H1 (cell line): Measurements from ENCODE around the gene NANOS3. TPM values are rescaled to one million over a fixed set of nuclear protein-coding genes. Genes with fewer than 3 reads are reported as not detected.

Experiments used
- CTCF ChIA-PET: fragments of 300-600 bp; sonication (Branson Sonifier 250); formaldehyde crosslinking; loops from one replicate; lab custom pipeline; 2021; ENCODE audit not compliant: partially characterized antibody; lab: Charles Lee
- POLR2A ChIA-PET: fragments of 300-600 bp; sonication (Branson Sonifier 250); formaldehyde crosslinking; loops from one replicate; lab custom pipeline; 2021; ENCODE audit warnings: inconsistent platforms; ENCODE audit not compliant: partially characterized antibody; lab: Charles Lee
- DNase-seq, 2 experiments: peaks; one replicate each; pipeline versions ENCODE4 v3.0.0 to v3.0.0-alpha.2; 2010 to 2022; ENCODE audit warnings: low spot score in 2 of 2, low read depth in 1 of 2, mixed read lengths in 1 of 2
- FAIRE-seq: peaks from 2 replicates; lab custom pipeline; 2011; peaks lifted over from hg19 to GRCh38; lab: Jason Lieb, UNC
- H2AFZ ChIP-seq: 2 replicates; pipeline ENCODE4 v1.8.1; 2012; ENCODE audit warnings: low read length, inconsistent platforms
- H2AK5ac ChIP-seq: 2 replicates; pipeline ENCODE4 v1.6.1; 2013; ENCODE audit warnings: low read depth, low read length
- H2BK120ac ChIP-seq: replicated peaks from 2 replicates; pipeline ENCODE3; 2013; ENCODE audit warnings: low read depth, low read length, inconsistent platforms
- H2BK12ac ChIP-seq: 2 replicates; pipeline ENCODE4 v1.6.1; 2013; ENCODE audit warnings: low read depth, low read length
- H2BK15ac ChIP-seq: 2 replicates; pipeline ENCODE4 v1.6.1; 2013; ENCODE audit warnings: low read length
- H2BK20ac ChIP-seq: 2 replicates; pipeline ENCODE4 v1.6.1; 2013; ENCODE audit warnings: low read length
- H2BK5ac ChIP-seq: 2 replicates; pipeline ENCODE4 v1.6.1; 2013; ENCODE audit warnings: low read depth, low read length
- H3K14ac ChIP-seq: 2 replicates; pipeline ENCODE4 v1.6.1; 2013; ENCODE audit warnings: inconsistent platforms; ENCODE audit not compliant: insufficient read length
- H3K18ac ChIP-seq: 2 replicates; pipeline ENCODE4 v1.6.1; 2013; ENCODE audit warnings: low read length; ENCODE audit errors: extremely low read depth
- H3K23ac ChIP-seq: 2 replicates; pipeline ENCODE4 v1.6.1; 2013; ENCODE audit warnings: inconsistent platforms; ENCODE audit not compliant: insufficient read length
- H3K23me2 ChIP-seq: 2 replicates; pipeline ENCODE4 v1.6.1; 2013; ENCODE audit warnings: low read depth, low read length
- H3K27ac ChIP-seq: 2 replicates; pipeline ENCODE4 v1.6.1; 2011; ENCODE audit warnings: low read depth, low read length, inconsistent platforms
- H3K27me3 ChIP-seq, 4 experiments: replicated peaks in 1 of 4; 1 replicate in 1 of 4; 2 replicates in 3 of 4; pipeline versions ENCODE4 v1.6.1 to v1.8.1; 2011 to 2013; ENCODE audit warnings: low read length in 3 of 4, mild to moderate bottlenecking in 3 of 4, inconsistent platforms in 2 of 4, mixed read lengths in 2 of 4, moderate library complexity in 1 of 4; ENCODE audit not compliant: control insufficient read depth in 3 of 4, insufficient read depth in 3 of 4; ENCODE audit errors: extremely low read depth in 1 of 4
- H3K36me3 ChIP-seq, 4 experiments: 2 replicates each; pipeline versions ENCODE4 v1.6.1 to v1.8.1; 2011 to 2013; ENCODE audit warnings: mild to moderate bottlenecking in 4 of 4, low read length in 3 of 4, moderate library complexity in 2 of 4, control low read depth in 1 of 4, inconsistent platforms in 1 of 4; ENCODE audit not compliant: insufficient read depth in 4 of 4, control insufficient read depth in 2 of 4
- H3K4ac ChIP-seq: replicated peaks from 2 replicates; pipeline ENCODE3; 2013; ENCODE audit warnings: low read length, low read depth, mixed read lengths, inconsistent platforms; ENCODE audit not compliant: insufficient read length
- H3K4me1 ChIP-seq, 4 experiments: replicated peaks in 1 of 4; 1 replicate in 1 of 4; 2 replicates in 3 of 4; pipeline versions ENCODE4 v1.6.1 to v1.8.1; 2011 to 2013; ENCODE audit warnings: low read length in 3 of 4, inconsistent platforms in 2 of 4, mixed read lengths in 1 of 4; ENCODE audit not compliant: insufficient read depth in 4 of 4, control insufficient read depth in 3 of 4
- H3K4me2 ChIP-seq, 2 experiments: 2 replicates each; pipeline versions ENCODE4 v1.6.1 to v1.8.1; 2011 to 2013; ENCODE audit warnings: low read depth in 2 of 2, low read length in 2 of 2, control low read depth in 1 of 2, inconsistent platforms in 1 of 2, mild to moderate bottlenecking in 1 of 2; ENCODE audit not compliant: insufficient read depth in 1 of 2
- H3K4me3 ChIP-seq, 4 experiments: fragments of 200-600, 300-600 bp in 1 of 4; sonication (generic), shearing (Covaris generic), sonication (Bioruptor Twin) in 1 of 4; 2 replicates each; pipeline versions ENCODE4 v1.5.1 to v1.8.1; 2011 to 2016; ENCODE audit warnings: low read length in 4 of 4, low read depth in 3 of 4, control low read depth in 2 of 4, inconsistent platforms in 2 of 4, mild to moderate bottlenecking in 2 of 4, mixed read lengths in 1 of 4, moderate library complexity in 1 of 4; ENCODE audit not compliant: insufficient read depth in 2 of 4; ENCODE audit errors: extremely low read depth in 1 of 4
- H3K56ac ChIP-seq: replicated peaks from 2 replicates; pipeline ENCODE3; 2013; ENCODE audit warnings: low read depth, mild to moderate bottlenecking, mixed read lengths, low read length, inconsistent platforms; ENCODE audit not compliant: insufficient read length
- H3K79me1 ChIP-seq: 2 replicates; pipeline ENCODE4 v1.6.1; 2013; ENCODE audit warnings: low read depth, low read length, control low read depth
- H3K79me2 ChIP-seq, 2 experiments: 2 replicates each; pipeline versions ENCODE4 v1.6.1 to v1.8.1; 2012 to 2013; ENCODE audit warnings: low read length in 2 of 2, mild to moderate bottlenecking in 2 of 2, inconsistent platforms in 1 of 2; ENCODE audit not compliant: insufficient read depth in 2 of 2, control insufficient read depth in 1 of 2
- H3K9ac ChIP-seq, 4 experiments: replicated peaks in 1 of 4; 1 replicate in 1 of 4; 2 replicates in 3 of 4; pipeline versions ENCODE4 v1.6.1 to v1.8.1; 2011 to 2013; ENCODE audit warnings: low read depth in 3 of 4, low read length in 3 of 4, control low read depth in 2 of 4, mild to moderate bottlenecking in 2 of 4, moderate library complexity in 2 of 4, inconsistent platforms in 1 of 4; ENCODE audit errors: extremely low read depth in 1 of 4
- H3K9me3 ChIP-seq, 2 experiments: 2 replicates each; pipeline versions ENCODE4 v1.6.1 to v1.8.1; 2012 to 2013; ENCODE audit warnings: mild to moderate bottlenecking in 2 of 2, moderate library complexity in 2 of 2, control low read depth in 1 of 2, inconsistent platforms in 1 of 2, low read depth in 1 of 2, low read length in 1 of 2, mixed read lengths in 1 of 2; ENCODE audit not compliant: insufficient read depth in 2 of 2
- H4K20me1 ChIP-seq, 2 experiments: replicated peaks in 1 of 2; 2 replicates each; pipeline versions ENCODE3 to v1.8.1; 2011 to 2013; ENCODE audit warnings: inconsistent platforms in 2 of 2, low read length in 2 of 2, mild to moderate bottlenecking in 1 of 2; ENCODE audit not compliant: insufficient read depth in 2 of 2, control insufficient read depth in 1 of 2
- H4K5ac ChIP-seq: 2 replicates; pipeline ENCODE4 v1.6.1; 2013; ENCODE audit warnings: low read length, low read depth, mixed read lengths, inconsistent platforms; ENCODE audit not compliant: insufficient read length
- H4K8ac ChIP-seq: 2 replicates; pipeline ENCODE4 v1.8.0; 2013; ENCODE audit warnings: mild to moderate bottlenecking, moderate library complexity, low read length, inconsistent platforms; ENCODE audit not compliant: insufficient read depth; ENCODE audit errors: extremely low read depth
- H4K91ac ChIP-seq: replicated peaks from 2 replicates; pipeline ENCODE3; 2013; ENCODE audit warnings: low read length, mixed read lengths, inconsistent platforms; ENCODE audit not compliant: insufficient read length
- ASH2L ChIP-seq: fragments of 200-600, 300-600 bp; sonication (generic); IDR thresholded peaks from one replicate; pipeline ENCODE4 v1.7.1; 2017; ENCODE audit warnings: low read length
- CBX8 ChIP-seq: fragments of 300-800, 300-1000 bp; sonication (generic); IDR thresholded peaks from 2 replicates; pipeline ENCODE4 v1.7.1; 2016; ENCODE audit warnings: low read depth, low read length, borderline replicate concordance
- CHD2 ChIP-seq: IDR thresholded peaks from 2 replicates; pipeline ENCODE4 v1.6.1; 2012; ENCODE audit warnings: low read length, improper control_type of control experiment
- CREB1 ChIP-seq: IDR thresholded peaks from 2 replicates; pipeline ENCODE4 v1.6.1; 2012; ENCODE audit warnings: inconsistent platforms
- CTBP2 ChIP-seq: IDR thresholded peaks from 2 replicates; pipeline ENCODE4 v1.7.0; 2011; ENCODE audit warnings: borderline replicate concordance, mild to moderate bottlenecking, moderate library complexity, mixed read lengths, low read length; ENCODE audit not compliant: insufficient read depth, insufficient read length
- EZH2 ChIP-seq: fragments of 200-600 bp; sonication (generic); IDR thresholded peaks from 2 replicates; pipeline ENCODE4 v1.7.1; 2012; ENCODE audit warnings: low read depth, mild to moderate bottlenecking, moderate library complexity, low read length, inconsistent platforms; ENCODE audit not compliant: severe bottlenecking
- GTF2F1 ChIP-seq: IDR thresholded peaks from 2 replicates; pipeline ENCODE4 v1.6.1; 2012; ENCODE audit warnings: low read depth, low read length, improper control_type of control experiment, borderline replicate concordance
- HDAC2 ChIP-seq, 2 experiments: fragments of 300-600 bp in 1 of 2; sonication (generic) in 1 of 2; IDR thresholded peaks; 2 replicates each; pipeline ENCODE4 v1.6.1; 2011 to 2012; ENCODE audit warnings: low read depth in 2 of 2, low read length in 2 of 2, mild to moderate bottlenecking in 2 of 2, moderate library complexity in 2 of 2, borderline replicate concordance in 1 of 2, inconsistent platforms in 1 of 2
- RFX5 ChIP-seq: IDR thresholded peaks from 2 replicates; pipeline ENCODE4 v1.6.1; 2011; ENCODE audit warnings: low read depth, low read length, improper control_type of control experiment, borderline replicate concordance
- SIRT6 ChIP-seq: IDR thresholded peaks from one replicate; pipeline ENCODE4 v1.7.1; 2012; ENCODE audit warnings: low read length, inconsistent platforms
- SP2 ChIP-seq: IDR thresholded peaks from 2 replicates; pipeline ENCODE4 v1.6.1; 2012; ENCODE audit warnings: mild to moderate bottlenecking, low read length, inconsistent platforms
- TAF7 ChIP-seq: optimal IDR thresholded peaks from 2 replicates; pipeline ENCODE3; 2011; ENCODE audit warnings: low read depth, mild to moderate bottlenecking, inconsistent platforms, low read length, moderate library complexity, borderline replicate concordance
- WGBS, 2 experiments: shearing (Covaris generic) in 1 of 2; methylation state at CpG; one replicate each; pipeline versions ENCODE4 v1.1.6 to v1.1.7; 2013 to 2015; ENCODE audit warnings: low lambda C conversion rate in 2 of 2, mixed read lengths in 2 of 2, inconsistent platforms in 1 of 2, low coverage in 1 of 2, missing lambda C conversion rate in 1 of 2; ENCODE audit not compliant: insufficient replicate concordance in 2 of 2, insufficient coverage in 1 of 2, insufficient read length in 1 of 2; ENCODE audit errors: extremely low coverage in 1 of 2, missing lambda C conversion rate in 1 of 2; 5-methylcytosine and 5-hydroxymethylcytosine counted together
- polyA plus RNA-seq, 7 experiments: library from polyadenylated mRNA; depleted of rRNA in 3 of 7; stranded (reverse) in 5 of 7; unstranded in 2 of 7; fragments of >200 nt in 5 of 7; fragments of 200-250 nt in 2 of 7; gene quantifications; 1 replicate in 5 of 7; 2 replicates in 1 of 7; 4 replicates in 1 of 7; pipeline versions ENCODE4 v1.2.1 to v1.2.3, GENCODE V29; 2011 to 2013; ENCODE audit warnings: missing spikeins in 2 of 7, mixed read lengths in 2 of 7
- total RNA-seq: library from RNA; stranded (reverse); fragmentation: NEBNext Ultra II Directional; extraction: Animal tissue kit (Norgen Biotek cat#: 25700); gene quantifications from 2 replicates; pipeline ENCODE4 v1.2.1, GENCODE V29; 2021
- TF ChIP-seq, protein P1 (sequence below): IDR thresholded peaks from 2 replicates; pipeline ENCODE4 v1.6.1; 2011; ENCODE audit warnings: low read length, improper control_type of control experiment

The NANOS3 gene
- total and polyA plus RNA-seq, 2 of the 8 experiments (the other 6 are each of a cell fraction or from before 2014, with no cell fraction given): 0.62 TPM; not detected in 1

DNA sequence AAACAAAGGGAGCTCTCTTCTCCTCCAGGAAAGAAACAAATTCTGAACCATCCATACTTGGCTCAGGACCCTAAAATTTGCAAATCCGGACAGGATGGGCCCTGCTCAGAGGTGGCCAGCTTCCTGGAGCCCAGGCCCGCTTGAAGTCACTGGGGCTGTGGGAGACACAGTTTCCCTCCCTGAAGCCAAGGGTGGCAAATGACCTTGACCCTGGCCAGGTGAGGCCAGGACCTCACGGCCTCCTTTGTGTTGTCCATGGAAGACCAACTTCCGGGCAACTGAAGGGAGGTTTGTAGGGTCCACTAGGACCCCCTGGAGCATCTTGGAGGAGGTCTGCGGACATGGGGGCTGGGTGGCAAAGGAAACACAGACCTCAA, 5.5 kb downstream of the NANOS3 start:
- Histone ChIP-seq H3K4me3 (no peak overlapping the region), H4K5ac (no peak overlapping the region), H3K14ac (no peak overlapping the region), H3K9ac (no peak overlapping the region), H2BK20ac (no peak overlapping the region), H3K4me2 (no peak overlapping the region), H3K23ac (no peak overlapping the region), H2AFZ (no peak overlapping the region), H3K9me3 (no peaks in the 10 kb centered on the region), H2BK5ac (no peak overlapping the region), H3K79me1 (no peaks in the 10 kb centered on the region), H4K20me1 (no peaks in the 10 kb centered on the region), H3K18ac (no peak overlapping the region), H4K8ac (no peak overlapping the region; the same call in 1 of the 2 replicates), H3K27me3 (peaks cover 0 to 3% (median 0%) of the 10 kb centered on the region in 4 experiments; a peak in 2 of 7 replicates), H2BK15ac (peak overlapping the region; percentile 72; the same call in 1 of the 2 replicates), H3K79me2 (no peaks in the 10 kb centered on the region), H2BK120ac (no peak overlapping the region), H3K27ac (no peak overlapping the region), H3K4me1 (peaks cover 6 to 23% (median 16%) of the 10 kb centered on the region in 4 experiments), H3K4ac (no peak overlapping the region), H3K56ac (no peak overlapping the region), H2BK12ac (no peak overlapping the region), H3K36me3 (no peaks in the 10 kb centered on the region), H2AK5ac (no peak overlapping the region), H4K91ac (peak overlapping the region; percentile 88), H3K23me2 (no peaks in the 10 kb centered on the region)
- FAIRE-seq: no peak
- no peak for DNase-seq
- WGBS, 2 experiments: 88% methylated on average over 5 of the region's 5 CpGs; no CpG with 5 or more reads in 1 of the 2 experiments
- POLR2A ChIA-PET: interaction anchor here (1.1 to 3.3 kb wide), 8 partner anchors 24 to 191 kb away, joined by 4 to 13 read pairs (median 6); partner anchors contain the start of genes BRME1, CC2D1A, DCAF15 and MISP3
- CTCF ChIA-PET: interaction anchor here (0.6 to 8.7 kb wide), 17 partner anchors 9 to 254 kb away, joined by 3 to 76 read pairs (median 8); partner anchors contain the start of genes ASF1B, DCAF15, MISP3 and PALM3
- TF ChIP-seq TAF7 (no peak), RFX5 (no peak), CBX8 (no peak), SP2 (no peak), GTF2F1 (no peak), CREB1 (no peak), ASH2L (no peak), CTBP2 (no peak), HDAC2 (IDR thresholded peaks at IDR 0.05; ENCODE audit: borderline replicate concordance in 1 of 2, low read depth in 2 of 2, low read length in 2 of 2) (no peak), EZH2 (no peak), SIRT6 (no peak), CHD2 (no peak)
- TF ChIP-seq, protein P1, sequence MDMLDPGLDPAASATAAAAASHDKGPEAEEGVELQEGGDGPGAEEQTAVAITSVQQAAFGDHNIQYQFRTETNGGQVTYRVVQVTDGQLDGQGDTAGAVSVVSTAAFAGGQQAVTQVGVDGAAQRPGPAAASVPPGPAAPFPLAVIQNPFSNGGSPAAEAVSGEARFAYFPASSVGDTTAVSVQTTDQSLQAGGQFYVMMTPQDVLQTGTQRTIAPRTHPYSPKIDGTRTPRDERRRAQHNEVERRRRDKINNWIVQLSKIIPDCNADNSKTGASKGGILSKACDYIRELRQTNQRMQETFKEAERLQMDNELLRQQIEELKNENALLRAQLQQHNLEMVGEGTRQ: no peak
